Renal pelvis (tissue), 4 donors: ENCODE measurements around the gene ISOC2. TPM values are rescaled to one million over a fixed set of nuclear protein-coding genes. Genes with fewer than 3 reads are reported as not detected.
A peak's percentile ranks its signal among the peaks of the same experiment; 100 is the strongest.
"Not testable (repeated sequence)": the region's sequence is repeated elsewhere in the genome, so short reads cannot be mapped to it uniquely, and the experiment has no call there.

Experiments used
- DNase-seq: peaks from one replicate; pipeline ENCODE4 v3.0.0-alpha.2; 2013
- polyA plus RNA-seq, 3 donors: library from polyadenylated mRNA; unstranded; fragments of 120-200 nt; gene quantifications; one replicate each; pipeline ENCODE4 v1.2.1, GENCODE V29; 2013; ENCODE audit not compliant: insufficient read length in 3 of 3

Gene ISOC2
- polyA plus RNA-seq, 3 donors = 42.6 to 52.1 (median 50.0) TPM

DNA sequence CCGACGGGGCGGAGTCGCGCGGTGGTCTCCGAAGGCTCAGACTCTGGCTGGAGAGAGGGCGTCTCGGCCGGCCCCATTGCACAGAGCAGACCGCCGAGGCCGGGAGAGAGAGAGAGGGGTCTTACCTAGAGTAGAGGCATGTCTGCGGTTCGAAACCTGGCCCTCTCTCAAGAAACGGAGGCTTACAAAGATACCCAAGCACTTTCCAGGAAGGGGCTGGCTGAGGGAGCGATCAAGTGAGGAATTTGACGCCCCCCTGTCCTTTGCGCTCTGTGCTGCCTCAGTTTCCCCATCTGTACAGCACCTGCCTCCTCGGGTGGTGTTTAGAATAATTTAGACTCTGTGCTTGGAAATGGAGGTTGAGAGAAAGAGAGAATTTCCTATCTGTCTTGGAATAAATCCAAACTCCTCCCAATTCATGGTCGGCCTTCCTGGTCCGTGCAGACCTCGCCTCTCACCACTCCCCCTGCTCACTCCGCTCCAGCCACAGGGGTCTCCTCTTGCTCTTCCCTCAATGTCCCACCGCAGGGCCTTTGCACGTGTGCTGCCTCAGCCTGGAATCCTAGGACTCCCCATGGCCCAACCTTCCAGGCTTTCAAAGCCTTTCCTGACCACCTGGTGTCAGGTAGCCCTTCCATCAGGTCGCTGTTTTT is 658 bp upstream of the ISOC2 start:
- DNase-seq = no peak

DNA sequence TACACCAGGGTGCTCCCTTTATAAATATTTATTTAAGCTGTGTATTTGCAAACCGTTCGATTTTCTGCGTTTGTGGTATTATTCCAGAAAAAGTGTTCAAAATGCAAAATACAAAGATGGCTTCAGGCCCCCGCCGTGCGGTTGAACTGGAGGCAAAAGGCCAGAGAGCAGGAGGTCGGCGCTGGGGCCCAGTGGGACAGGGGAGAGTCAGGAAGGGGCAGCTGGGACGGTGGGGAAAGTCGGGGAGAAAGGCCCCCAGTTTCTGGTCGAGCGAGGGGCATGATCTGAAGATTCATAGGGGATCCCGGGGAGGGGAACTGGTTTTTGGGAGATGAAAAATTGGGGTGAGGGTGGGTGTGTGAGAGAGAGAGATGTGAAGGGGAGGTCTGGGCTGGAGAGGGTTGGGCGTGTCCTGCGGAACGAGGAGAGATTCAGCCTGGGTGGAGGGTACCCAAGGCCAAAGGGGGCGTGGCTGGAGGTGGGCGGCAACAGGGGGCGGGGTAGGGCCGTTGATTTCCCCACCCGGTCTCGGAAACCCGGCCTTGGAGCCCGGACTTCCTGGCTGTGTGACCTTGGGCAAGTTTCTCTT is 678 bp downstream of the ISOC2 start:
- DNase-seq = no peak

DNA sequence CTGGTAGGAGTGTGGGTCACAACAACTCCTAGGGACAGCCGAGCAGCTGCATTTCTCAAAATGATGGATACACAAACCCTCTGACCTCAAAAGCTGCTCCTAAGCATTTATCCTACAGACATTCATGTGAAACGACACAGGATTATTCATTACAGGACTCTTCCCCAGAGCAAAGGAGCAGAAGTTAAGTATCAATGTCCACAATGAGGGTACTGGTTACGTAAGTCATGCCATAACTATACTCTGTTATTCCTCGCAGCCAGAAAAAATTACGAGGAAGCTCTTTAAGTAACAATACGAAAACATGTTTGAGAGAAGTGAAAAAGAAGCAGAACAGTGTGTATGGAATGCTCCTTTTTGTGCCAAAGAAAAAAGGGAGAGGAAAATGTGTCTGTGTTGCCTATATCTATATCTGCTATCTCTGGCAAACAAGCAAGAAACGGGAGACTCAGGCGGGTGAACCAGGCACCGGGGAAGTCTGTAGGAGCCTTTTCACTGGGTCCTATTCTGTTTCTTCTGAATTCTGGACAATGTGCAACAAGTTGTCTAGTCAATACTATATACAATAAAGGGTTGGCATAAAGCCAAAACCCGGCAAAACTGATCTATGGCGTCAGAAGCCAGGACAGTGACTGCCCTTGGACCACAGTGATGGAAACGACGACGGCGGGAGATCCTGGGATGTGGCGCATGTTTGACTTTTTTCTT is 1.3 kb downstream of the ISOC2 start:
- DNase-seq = no peak

DNA sequence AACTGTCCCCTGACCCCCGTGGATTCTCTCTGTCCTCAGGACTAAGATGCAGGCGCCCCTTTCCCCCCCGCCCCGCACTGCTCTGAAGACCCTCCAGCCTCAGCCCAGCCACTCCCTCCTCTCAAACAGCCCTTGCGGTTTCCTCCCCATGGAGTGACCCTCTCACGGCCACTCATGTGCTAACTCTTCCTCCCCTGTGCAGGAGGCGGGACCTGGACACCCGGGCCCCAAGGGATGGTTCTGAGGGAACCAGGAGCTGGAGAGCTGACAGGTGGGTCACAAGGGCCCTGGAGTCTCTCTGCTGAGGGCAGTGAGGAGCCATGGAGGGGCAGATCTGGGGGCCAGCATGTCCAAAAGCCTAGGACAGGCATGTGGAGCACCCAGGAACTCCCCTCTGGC is 1.9 kb downstream of the ISOC2 start:
- DNase-seq = no peak

DNA sequence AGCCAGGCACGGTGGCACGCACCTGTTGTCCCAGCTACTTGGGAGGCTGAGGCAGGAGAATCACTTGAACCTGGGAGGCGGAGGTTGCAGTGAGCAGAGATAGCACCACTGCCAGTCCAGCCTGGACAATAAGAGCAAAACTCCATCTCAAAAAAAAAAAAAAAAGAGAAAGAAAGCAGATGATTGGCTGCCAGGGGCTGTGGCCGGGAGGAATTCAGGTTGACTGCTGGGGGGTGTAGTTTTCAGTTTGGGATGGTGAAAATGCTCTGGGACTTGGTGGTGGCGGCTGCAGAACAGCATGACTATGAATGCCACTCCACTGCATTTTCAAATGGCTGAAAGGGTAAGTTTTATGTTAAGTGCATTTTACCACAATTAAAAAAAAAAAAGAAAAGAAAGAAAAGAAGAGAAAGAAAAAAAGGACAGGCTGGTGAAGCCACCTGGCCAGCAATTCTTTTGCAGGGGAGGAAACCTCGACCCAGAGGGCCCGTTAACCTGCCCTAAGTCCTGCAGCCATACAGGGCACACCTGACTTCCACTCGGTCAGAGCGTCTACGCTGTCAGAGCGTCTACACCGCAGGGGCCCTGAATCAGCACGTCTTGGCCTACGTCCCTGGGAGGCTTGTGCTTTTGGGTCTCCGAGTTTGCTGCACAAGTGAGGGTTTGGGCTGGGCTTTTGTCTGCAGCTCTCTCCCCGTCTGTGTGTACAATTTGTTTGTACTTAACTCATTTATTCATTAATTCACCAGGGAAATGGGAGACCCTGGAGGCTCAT is 3.6 kb downstream of the ISOC2 start:
- no peak for DNase-seq

DNA sequence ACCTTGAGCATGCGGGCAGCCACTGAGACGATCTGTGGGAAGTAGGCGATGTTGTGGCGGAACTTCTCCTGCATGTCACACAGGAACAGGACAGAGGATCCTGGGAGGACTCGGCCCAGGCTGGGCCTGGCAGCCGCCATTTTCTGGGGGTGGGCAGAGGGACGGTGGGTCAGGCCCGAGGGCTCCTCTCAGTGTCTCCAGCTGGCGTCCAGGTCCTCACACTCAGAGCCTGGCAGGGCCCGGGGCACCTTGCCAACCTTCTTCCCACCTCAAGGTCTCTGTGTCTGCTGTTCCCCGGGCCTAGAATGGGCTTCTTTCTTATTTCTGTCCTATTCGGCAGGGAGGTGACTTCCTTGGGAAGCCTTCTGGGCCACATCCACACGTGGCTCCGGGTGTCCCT is 5.1 kb downstream of the ISOC2 start:
- no peak for DNase-seq

DNA sequence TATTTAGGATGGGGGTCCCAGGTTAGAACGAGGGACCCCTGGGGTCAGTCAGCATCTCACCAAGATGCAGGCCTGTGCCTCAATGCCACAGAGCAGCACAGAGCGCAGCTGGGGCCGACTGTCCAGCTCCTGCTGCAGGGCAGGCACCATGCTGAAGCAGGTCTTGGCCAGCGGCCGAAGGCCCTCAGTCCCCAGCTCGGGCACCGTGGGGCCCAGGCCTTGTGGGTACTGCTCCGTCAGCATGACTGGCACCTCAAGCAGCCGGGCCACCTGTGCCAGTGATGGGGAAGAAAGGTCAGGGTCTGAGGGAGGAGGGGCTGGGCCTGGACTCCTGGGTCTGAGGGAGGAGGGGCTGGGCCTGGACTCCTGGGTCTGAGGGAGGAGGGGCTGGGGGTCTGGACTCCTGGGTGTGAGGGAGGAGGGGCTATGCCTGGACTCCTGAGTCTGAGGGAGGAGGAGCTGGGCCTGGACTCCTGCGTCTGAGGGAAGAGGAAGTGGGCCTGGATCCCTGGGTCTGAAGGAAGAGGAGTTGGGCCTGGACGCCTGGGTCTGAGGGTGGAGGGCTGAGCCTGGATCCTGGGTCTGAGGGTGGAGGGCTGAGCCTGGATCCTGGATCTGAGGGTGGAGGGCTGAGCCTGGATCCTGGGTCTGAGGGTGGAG is 5.7 kb downstream of the ISOC2 start:
- DNase-seq = no peak

DNA sequence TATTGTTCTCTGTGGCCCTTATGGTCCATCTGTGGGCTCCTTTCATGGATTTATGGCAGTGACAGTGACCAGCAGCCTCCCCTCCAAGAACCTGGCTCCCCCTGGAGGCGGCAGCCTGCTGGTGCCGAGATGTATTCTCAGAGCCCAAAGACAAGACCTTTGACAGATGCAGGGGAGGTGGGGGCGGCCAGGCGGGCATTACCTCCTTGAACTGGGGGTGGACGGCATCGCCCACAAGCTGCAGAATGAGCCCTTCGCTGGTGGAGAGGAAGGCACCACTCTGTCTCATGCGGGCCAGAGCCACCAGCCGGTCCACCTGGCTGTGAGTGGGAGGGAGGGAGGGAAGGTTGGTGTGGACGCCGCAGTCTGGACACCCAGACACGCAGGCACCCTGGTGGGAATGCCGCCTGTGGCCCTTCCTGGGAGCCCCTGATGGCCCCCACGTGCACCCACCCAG is 6.6 kb downstream of the ISOC2 start:
- DNase-seq = no peak

DNA sequence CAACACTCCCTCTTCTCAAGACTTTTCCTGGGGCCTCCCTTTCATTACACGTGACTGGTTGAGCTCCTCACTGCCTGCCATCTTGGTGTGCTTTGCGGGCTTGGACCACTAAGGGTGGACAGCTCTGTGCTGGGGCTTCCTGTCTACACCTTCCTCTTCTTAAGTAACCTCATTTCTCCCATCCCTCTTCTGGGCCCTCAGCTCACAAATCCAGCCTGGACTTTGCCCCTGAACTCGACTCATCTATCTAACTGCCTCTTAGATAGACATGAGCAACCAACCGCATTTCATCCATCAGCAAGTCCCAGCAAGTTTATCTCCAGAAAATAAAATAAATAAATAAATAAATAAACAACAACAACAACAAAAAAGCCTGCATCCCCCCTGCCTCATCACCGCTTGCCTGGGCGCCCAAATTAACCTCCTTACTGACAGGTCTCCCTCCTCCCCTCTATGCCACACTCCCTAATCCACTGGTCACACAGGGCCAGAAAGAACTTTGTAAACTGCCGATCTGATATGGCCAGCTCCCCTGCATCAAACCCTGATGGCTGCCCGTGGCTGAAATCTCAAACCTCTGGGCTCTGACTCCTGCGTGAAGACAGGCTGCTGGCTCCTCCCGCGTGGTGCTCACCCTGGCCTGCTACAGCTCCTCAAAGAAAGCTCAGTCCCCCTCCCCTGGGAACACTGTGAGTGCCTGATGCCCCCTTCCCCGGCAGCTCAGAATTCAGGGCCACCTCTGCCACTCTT is 7.8 kb downstream of the ISOC2 start:
- no peak for DNase-seq

DNA sequence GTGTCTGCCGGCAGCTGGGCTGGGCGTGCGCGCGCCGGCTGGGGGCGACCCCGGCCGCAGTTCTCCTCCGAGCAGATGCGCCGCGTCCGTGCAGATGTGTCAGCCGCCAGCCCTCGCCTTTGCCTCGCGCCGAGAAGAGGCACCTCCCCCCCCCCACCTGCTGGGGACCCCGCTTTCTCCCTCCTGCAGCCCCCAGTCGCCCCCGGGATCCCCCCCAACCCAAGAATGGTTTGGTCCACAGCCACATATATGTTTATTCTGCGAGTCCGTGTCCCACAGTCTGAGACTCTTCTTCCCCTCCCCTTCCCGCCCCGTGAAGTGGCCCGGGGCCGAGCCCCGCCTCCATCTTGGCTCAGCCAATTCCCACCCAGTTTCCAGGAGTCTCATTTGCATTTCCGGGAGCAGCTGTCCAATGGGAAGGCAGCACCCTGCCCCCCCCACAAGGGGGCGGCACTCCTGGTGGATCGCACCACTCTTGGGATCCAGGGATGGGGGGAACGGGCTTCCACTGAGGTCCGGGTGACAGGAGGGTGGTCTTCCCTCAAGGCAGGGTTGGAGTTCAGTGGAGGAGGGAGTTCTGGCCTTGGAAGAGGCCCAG is 8.6 kb downstream of the ISOC2 start:
- DNase-seq = peak; percentile 90

DNA sequence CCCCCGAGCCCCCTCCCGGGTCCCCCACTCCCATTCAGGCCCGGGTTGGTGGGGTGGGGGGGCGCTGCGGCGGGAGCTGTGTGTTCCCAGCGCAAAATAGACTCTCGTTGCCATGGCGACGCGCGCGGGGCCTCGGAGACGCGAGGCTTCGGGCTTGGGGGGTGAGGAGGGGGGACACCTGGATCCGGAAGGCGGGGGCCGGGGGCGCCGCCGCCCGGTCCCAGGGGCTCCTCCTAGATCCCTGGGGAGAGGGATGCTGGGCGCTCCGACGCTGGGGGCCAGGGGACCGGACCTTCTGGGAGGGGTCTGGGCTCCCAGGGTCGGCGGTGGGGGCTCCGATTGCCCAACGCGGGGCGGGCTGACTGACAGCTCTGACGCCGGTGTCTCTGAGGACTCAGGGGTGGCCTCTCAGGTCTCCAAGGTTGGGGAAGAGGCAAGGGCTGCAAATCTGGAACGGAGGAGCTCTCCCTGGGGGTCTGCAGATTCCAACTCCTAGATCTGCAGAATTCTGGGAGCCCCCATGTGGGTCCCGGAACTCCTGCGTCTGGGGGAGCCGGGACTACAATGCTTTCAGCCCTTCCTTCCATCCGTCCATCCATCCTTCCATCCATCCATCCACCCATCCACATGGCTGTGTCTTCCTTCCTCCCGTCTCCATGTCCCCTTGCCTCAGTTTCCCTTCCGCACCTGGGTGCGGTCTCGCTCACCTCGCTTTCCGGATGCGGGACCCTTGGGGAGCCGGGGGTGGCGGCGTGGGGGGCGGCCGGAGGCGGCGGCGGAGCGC is 9.3 kb downstream of the ISOC2 start:
- DNase-seq = no peak

DNA sequence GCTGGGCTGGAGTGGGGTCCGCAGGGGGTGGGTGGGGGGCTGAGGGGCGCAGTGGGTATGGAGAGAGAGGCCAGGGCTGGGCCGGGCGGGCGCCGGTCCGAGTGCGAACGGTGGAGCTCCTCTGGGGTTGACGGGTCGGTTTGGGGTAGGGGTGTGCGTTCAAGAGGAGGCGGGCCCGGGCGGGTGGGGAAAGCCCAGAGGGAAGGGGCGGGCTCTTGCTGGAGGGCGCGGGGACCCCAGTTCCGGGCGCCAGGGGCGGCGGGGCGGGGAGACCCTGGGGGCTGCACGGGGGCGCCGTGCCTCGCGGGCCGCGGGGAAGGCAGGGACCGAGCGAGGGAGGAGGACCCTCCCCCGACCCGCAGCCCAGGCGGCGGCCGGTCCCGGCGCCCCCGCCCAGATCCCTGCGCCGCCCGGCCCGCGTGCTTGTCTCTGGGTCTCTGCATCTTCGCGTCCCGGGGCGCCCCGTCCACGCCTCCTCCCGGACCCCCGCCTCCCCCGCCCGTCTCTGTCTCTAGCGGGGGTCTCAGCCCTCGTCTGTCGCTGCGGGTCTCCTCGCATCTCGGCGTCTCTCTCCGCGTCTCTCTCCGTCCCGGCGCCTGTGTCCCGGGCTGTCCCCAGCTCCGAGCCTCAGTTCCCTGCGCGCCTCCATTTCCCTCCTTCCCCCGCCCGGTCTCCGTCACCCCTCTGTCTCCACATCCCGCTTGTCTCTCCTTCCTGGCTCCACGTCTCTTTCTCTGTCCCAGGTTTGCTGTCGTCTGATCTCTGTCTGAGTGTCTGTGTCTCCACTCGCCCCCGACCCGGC is 10.1 kb downstream of the ISOC2 start:
- no peak for DNase-seq

DNA sequence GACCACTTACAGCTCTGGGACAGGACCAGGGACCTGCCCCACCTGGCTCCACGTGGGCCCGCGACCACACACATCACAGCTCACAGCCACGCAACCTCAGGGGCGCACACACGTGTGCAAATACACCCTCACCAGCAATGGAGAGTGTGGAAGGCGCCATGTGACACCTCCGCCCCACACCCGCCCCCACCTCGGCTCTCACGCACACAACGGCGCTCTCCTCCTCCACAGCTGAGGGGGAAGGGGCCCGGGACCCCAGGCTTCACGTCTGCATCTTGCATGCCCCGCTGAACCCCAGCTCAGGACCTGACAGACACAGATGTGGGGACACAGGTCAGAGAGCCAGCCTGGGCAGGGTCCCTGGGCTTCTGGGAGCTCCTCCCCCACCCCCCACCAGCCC is 12.0 kb downstream of the ISOC2 start:
- no peak for DNase-seq

DNA sequence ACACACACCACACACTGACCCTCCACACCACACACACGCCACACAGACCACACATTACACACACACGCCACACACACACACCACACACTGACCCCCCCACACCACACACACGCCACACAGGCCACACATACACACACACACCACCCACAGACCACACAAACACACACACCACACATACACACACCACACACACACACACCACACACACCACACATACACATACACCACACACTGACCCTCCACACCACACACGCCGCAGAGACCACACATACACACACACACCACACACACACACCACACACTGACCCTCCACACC is 13.3 kb downstream of the ISOC2 start:
- not testable (repeated sequence) for DNase-seq

DNA sequence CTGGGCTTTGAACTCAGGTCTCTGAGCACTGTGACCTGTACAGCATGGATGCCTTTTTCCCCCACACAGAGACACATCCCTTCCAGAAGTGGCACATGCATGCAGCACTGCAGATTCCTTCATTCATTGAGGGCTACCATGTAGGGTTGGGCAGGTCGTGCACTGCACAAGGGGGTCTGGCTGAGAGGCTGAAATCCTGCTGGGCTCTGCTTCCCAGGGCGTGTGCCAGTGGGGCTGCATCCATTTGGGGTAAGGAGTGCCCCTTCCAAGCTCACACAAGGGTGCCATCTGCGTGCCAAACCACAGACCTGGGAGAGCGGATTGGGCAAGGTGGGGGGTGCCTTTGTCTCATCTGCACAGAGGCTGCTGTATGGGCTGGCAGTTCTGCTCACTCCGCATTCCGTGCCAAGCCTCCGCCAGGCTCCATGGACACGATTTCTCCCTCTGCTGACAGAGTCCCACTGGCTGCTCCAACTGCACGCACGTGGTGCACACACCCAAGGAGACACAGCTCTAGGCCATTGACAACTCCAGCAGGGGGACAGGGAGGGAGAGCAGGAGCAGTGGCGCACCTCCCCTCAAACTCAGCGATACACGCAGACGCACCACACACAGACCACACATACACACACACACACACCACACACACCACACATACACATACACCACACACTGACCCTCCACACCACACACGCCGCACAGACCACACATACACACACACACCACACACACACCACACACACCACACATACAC is 13.8 kb downstream of the ISOC2 start:
- no peak for DNase-seq

DNA sequence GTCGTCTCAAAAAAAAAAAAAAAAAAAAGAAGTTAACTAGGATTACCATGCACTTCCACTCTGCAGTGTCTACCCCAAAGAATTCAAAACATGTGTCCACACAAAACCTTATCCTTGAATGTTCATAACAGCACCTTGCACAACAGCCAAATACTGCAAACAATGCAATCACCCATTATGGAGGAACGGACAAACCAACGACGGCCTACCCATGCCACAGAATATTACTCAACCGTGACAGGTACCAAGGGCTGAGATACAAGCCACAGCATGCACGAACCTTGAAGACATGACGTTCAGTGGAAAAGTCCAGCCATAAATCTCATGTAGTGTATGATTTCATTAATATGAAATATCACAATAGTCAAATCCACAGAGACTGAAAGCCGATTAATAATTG is 15.4 kb downstream of the ISOC2 start:
- DNase-seq = no peak

DNA sequence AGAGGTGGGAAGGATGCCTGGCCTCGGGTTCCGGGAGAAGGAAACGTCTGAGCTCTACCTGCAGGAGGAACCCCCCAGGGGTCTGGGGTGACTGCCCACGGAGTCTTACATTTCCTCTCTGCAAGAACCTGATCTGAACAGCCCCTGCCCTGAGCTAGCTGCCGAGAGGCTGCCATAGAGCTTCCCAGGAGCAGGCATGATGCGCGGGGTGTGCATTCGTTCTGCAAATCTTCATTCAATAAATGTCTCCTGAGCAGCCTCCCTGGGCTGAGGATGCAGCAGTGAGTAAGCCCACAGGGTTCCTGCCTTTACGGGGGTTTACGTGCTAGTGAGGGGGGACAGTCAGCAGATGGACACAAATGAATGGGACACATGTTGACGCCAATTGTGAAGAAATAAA is 16.8 kb downstream of the ISOC2 start:
- DNase-seq = no peak

DNA sequence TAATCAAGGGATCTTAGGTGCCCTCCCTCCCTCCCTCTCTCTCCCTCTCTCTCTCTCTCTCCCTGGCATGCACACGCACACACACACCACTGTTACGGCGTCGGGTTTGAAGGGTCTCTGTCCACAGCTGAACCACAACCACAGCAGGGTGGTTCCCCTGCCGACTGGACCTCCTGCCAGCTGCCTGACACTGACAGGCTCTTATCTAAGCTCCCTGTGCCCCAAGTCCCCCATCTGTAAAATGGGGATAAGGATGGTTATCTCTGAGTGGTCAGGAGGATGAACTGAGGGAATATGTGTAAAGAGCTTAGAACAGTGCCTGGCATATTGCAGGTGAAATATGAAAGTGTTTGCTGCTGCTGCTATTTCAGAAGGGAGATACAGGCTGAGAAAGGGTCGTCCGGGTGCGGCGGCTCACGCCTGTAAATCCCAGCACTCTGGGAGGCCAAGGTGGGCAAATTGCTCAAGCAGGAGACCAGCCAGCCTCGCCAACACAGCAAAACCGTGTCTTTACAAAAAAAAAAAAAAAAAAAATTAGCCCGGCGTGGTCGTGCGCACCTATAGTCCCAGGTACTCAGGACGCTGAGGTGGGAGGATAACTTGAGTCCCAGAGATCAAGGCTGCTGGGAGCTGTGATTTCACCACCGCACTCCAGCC is 17.5 kb downstream of the ISOC2 start:
- no peak for DNase-seq
